ENCODE measurements around the gene AP2A1.

AP2A1 gene

DNA sequence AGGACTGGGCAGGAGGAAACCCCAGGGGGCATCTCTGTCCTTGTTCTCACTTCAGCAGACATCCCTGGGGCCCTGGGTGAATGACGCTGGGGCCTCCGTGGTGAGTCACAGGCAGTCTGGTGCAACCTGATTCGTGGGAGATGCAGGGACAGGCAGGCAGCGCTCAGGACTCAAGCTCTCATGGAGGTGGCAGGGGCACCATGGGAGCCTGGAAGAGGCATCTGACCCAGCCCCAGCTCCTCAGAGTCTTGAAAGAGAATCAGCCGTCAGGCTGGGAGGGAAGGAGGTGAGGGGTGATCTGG is 70.2 kb downstream of the AP2A1 start:
- intact Hi-C loops (cut with micrococcal nuclease) = no loop called here
- H3K4me1 Mint-ChIP-seq (ENCODE audit: low read depth) = peaks cover 17% of the 10 kb centered on the region
- H3K36me3 Mint-ChIP-seq (ENCODE audit: low read depth) = peaks cover 91% of the 10 kb centered on the region
- H3K27me3 Mint-ChIP-seq = no peaks in the 10 kb centered on the region
- H3K27ac Mint-ChIP-seq = no peak overlapping the region
- no peaks in the 10 kb centered on the region for H3K9me3 Mint-ChIP-seq
- no peak overlapping the region for H3K4me3 Mint-ChIP-seq

GRCh38 chr19:49837425-49837824 is 70.6 kb downstream of the AP2A1 start:
- intact Hi-C loops (cut with micrococcal nuclease) = no loop called here
- Mint-ChIP-seq H3K36me3 (ENCODE audit: low read depth) (peaks cover 87% of the 10 kb centered on the region), H3K4me1 (ENCODE audit: low read depth) (peaks cover 12% of the 10 kb centered on the region), H3K9me3 (no peaks in the 10 kb centered on the region), H3K4me3 (no peak overlapping the region), H3K27ac (no peak overlapping the region), H3K27me3 (no peaks in the 10 kb centered on the region)

DNA sequence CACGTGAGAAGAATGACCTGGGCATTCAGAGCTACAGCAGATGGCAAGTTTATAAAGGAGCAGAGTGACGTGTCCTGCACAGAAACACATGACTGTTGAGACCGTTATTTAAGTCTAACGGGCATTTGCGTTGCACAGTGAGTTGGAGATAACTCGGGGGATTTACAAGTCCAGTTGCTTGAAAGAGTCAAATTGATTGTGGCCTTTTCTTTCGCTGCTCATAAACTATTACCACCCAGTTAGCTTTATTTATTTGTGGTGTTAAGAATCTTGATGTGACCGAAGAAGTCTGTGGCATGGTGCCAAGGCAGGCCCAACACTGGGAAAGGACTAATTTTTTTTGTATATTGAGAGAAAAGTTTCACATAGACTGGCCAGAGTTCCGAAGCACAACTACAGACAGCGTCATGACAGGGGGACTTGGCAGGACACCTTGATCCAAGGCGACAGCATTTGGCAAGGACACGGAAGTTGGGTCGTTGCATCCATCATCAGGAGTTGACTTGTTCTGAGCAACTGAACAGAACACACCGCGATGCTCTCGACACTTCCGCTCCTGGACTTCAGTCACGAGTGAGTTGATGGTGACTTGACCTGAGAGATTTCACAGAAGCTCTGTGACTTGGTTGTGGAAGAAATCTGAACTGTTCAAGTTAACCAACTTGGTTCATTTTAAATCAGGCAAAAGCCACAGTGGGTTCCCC is 72.2 kb downstream of the AP2A1 start:
- no peaks in the 10 kb centered on the region for H3K9me3 Mint-ChIP-seq
- H3K4me3 Mint-ChIP-seq = no peak overlapping the region
- peaks cover 71% of the 10 kb centered on the region for H3K36me3 Mint-ChIP-seq (ENCODE audit: low read depth)
- H3K27me3 Mint-ChIP-seq = no peaks in the 10 kb centered on the region
- H3K27ac Mint-ChIP-seq = no peak overlapping the region
- peaks cover 17% of the 10 kb centered on the region for H3K4me1 Mint-ChIP-seq (ENCODE audit: low read depth)
- intact Hi-C loops (cut with micrococcal nuclease) = no loop called here

- Mint-ChIP-seq H3K4me1 (ENCODE audit: low read depth) (peaks cover 23% of the 10 kb centered on the region), H3K27me3 (no peaks in the 10 kb centered on the region), H3K9me3 (no peaks in the 10 kb centered on the region), H3K27ac (no peak overlapping the region), H3K4me3 (no peak overlapping the region), H3K36me3 (ENCODE audit: low read depth) (peaks cover 64% of the 10 kb centered on the region)
- intact Hi-C loops (cut with micrococcal nuclease) = no loop called here
These were observed 72.9 kb downstream of the AP2A1 start for GRCh38 chr19:49839713-49840112.

DNA sequence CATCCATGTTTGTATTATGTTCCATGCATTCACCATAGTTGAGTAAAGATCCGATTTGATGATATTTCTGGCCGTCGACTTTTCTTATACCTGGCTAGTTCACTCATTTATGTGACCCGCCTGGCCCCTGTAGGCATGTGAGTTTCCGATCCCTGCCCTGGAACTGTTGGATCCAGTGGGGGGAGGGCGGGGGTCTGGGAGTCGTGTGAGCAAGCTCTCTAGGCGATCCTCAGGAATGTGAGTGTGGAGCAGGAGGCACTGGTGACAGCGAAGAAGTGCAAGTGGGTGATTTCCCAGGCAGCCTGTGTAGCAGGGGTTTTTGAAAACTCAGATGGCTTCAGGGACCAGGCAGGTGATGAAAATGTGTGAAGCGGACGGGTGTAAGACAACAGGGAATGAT is 73.5 kb downstream of the AP2A1 start:
- no peak overlapping the region for H3K4me3 Mint-ChIP-seq
- H3K27ac Mint-ChIP-seq = no peak overlapping the region
- H3K36me3 Mint-ChIP-seq (ENCODE audit: low read depth) = peaks cover 58% of the 10 kb centered on the region
- no peaks in the 10 kb centered on the region for H3K27me3 Mint-ChIP-seq
- intact Hi-C loops (cut with micrococcal nuclease) = no loop called here
- no peaks in the 10 kb centered on the region for H3K9me3 Mint-ChIP-seq
- H3K4me1 Mint-ChIP-seq (ENCODE audit: low read depth) = peaks cover 29% of the 10 kb centered on the region

- H3K36me3 Mint-ChIP-seq (ENCODE audit: low read depth) = peaks cover 53% of the 10 kb centered on the region
- intact Hi-C loops (cut with micrococcal nuclease) = no loop called here
- no peaks in the 10 kb centered on the region for H3K27me3 Mint-ChIP-seq
- H3K27ac Mint-ChIP-seq = no peak overlapping the region
- H3K4me3 Mint-ChIP-seq = no peak overlapping the region
- H3K4me1 Mint-ChIP-seq (ENCODE audit: low read depth) = peaks cover 29% of the 10 kb centered on the region
- no peaks in the 10 kb centered on the region for H3K9me3 Mint-ChIP-seq
These were observed 74.0 kb downstream of the AP2A1 start for GRCh38 chr19:49840736-49841249.

- H3K36me3 Mint-ChIP-seq (ENCODE audit: low read depth) = peaks cover 28% of the 10 kb centered on the region
- no peaks in the 10 kb centered on the region for H3K9me3 Mint-ChIP-seq
- intact Hi-C loops (cut with micrococcal nuclease) = no loop called here
- no peak overlapping the region for H3K4me3 Mint-ChIP-seq
- peaks cover 35% of the 10 kb centered on the region for H3K4me1 Mint-ChIP-seq (ENCODE audit: low read depth)
- no peaks in the 10 kb centered on the region for H3K27me3 Mint-ChIP-seq
- H3K27ac Mint-ChIP-seq = no peak overlapping the region
These were observed 76.5 kb downstream of the AP2A1 start for GRCh38 chr19:49843265-49843664.

GRCh38 chr19:49844138-49845095 is 77.6 kb downstream of the AP2A1 start:
- H3K4me1 Mint-ChIP-seq (ENCODE audit: low read depth) = peaks cover 44% of the 10 kb centered on the region
- no peaks in the 10 kb centered on the region for H3K27me3 Mint-ChIP-seq
- intact Hi-C loops (cut with micrococcal nuclease) = no loop called here
- H3K4me3 Mint-ChIP-seq = peak overlapping the region; percentile 41
- peaks cover 24% of the 10 kb centered on the region for H3K36me3 Mint-ChIP-seq (ENCODE audit: low read depth)
- H3K9me3 Mint-ChIP-seq = peaks cover 8% of the 10 kb centered on the region
- H3K27ac Mint-ChIP-seq = peak overlapping the region; percentile 64

- no peaks in the 10 kb centered on the region for H3K27me3 Mint-ChIP-seq
- H3K36me3 Mint-ChIP-seq (ENCODE audit: low read depth) = peaks cover 17% of the 10 kb centered on the region
- peaks cover 17% of the 10 kb centered on the region for H3K9me3 Mint-ChIP-seq
- H3K4me1 Mint-ChIP-seq (ENCODE audit: low read depth) = peaks cover 51% of the 10 kb centered on the region
- H3K4me3 Mint-ChIP-seq = no peak overlapping the region
- intact Hi-C loops (cut with micrococcal nuclease) = no loop called here
- peak overlapping the region; percentile 64 for H3K27ac Mint-ChIP-seq
These were observed 78.6 kb downstream of the AP2A1 start for GRCh38 chr19:49845414-49845813.

DNA sequence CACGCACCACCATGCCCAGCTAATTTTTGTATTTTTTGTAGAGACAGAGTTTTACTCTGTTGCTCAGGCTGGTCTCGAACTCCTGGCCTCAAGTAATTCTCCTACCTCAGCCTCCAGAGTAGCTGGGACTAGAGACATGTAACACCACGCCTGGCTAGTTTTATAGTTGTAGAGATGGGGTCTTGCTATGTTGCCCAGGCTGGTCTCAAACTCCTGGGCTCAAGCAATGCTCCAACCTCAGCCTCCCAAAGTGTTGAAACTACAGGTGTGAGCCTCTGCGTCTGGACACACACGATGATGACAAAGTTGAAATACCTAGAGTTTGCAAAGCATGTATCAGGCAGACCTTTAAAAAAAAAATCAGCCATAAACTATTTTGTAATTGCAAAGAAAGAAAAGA is 79.6 kb downstream of the AP2A1 start:
- Mint-ChIP-seq H3K9me3 (peaks cover 17% of the 10 kb centered on the region), H3K27ac (no peak overlapping the region), H3K4me1 (ENCODE audit: low read depth) (peaks cover 46% of the 10 kb centered on the region), H3K36me3 (ENCODE audit: low read depth) (peaks cover 16% of the 10 kb centered on the region), H3K27me3 (no peaks in the 10 kb centered on the region), H3K4me3 (no peak overlapping the region)
- intact Hi-C loops (cut with micrococcal nuclease) = no loop called here

GRCh38 chr19:49847731-49848696 is 81.2 kb downstream of the AP2A1 start:
- H3K4me3 Mint-ChIP-seq = no peak overlapping the region
- intact Hi-C loops (cut with micrococcal nuclease) = no loop called here

GRCh38 chr19:49848938-49849337 is 82.1 kb downstream of the AP2A1 start:
- peaks cover 17% of the 10 kb centered on the region for H3K9me3 Mint-ChIP-seq
- H3K4me1 Mint-ChIP-seq (ENCODE audit: low read depth) = peaks cover 56% of the 10 kb centered on the region
- intact Hi-C loops (cut with micrococcal nuclease) = no loop called here
- peaks cover 24% of the 10 kb centered on the region for H3K36me3 Mint-ChIP-seq (ENCODE audit: low read depth)
- peak overlapping the region; percentile 98 for H3K27ac Mint-ChIP-seq
- H3K27me3 Mint-ChIP-seq = peaks cover 12% of the 10 kb centered on the region
- H3K4me3 Mint-ChIP-seq = peak overlapping the region; percentile 4

More at GRCh38 chr19:49847731-49848696, 81.2 kb downstream of the AP2A1 start:
- Mint-ChIP-seq H3K27me3 (peaks cover 12% of the 10 kb centered on the region), H3K9me3 (peaks cover 17% of the 10 kb centered on the region), H3K4me1 (ENCODE audit: low read depth) (peaks cover 58% of the 10 kb centered on the region), H3K36me3 (ENCODE audit: low read depth) (peaks cover 24% of the 10 kb centered on the region), H3K27ac (peak overlapping the region; percentile 98)

GRCh38 chr19:49849433-49850220 is 82.8 kb downstream of the AP2A1 start:
- peak overlapping the region; percentile 98 for H3K27ac Mint-ChIP-seq
- peaks cover 52% of the 10 kb centered on the region for H3K4me1 Mint-ChIP-seq (ENCODE audit: low read depth)
- H3K27me3 Mint-ChIP-seq = peaks cover 12% of the 10 kb centered on the region
- intact Hi-C loops (cut with micrococcal nuclease) = loop anchor here (1.0 kb wide), 1 partner anchor 36 kb away; the partner anchor contains the start of gene FUZ
- H3K9me3 Mint-ChIP-seq = peaks cover 17% of the 10 kb centered on the region
- H3K36me3 Mint-ChIP-seq (ENCODE audit: low read depth) = peaks cover 24% of the 10 kb centered on the region
- peak overlapping the region; percentile 89 for H3K4me3 Mint-ChIP-seq

Data from dendritic cell treated with granulocyte-macrophage colony-stimulating factor and Interleukin-4, amounts not matched to agents 40 ng/mL and 50 ng/mL, for 4 days (primary cell).